Measurements from ENCODE around the gene IFT43.

The IFT43 gene

GRCh38 chr14:75985618-75986438 is at the start of gene IFT43:
TSS of gene IFT43 (plus strand) at chr14:75985763. CDS start at chr14:75985787, 24 bp downstream.
- DNase-seq (ENCODE audit: low read depth) = no peak

GRCh38 chr14:75939200-75939599 is 46.4 kb upstream of the IFT43 start:
- no peak for DNase-seq (ENCODE audit: low read depth)

DNA sequence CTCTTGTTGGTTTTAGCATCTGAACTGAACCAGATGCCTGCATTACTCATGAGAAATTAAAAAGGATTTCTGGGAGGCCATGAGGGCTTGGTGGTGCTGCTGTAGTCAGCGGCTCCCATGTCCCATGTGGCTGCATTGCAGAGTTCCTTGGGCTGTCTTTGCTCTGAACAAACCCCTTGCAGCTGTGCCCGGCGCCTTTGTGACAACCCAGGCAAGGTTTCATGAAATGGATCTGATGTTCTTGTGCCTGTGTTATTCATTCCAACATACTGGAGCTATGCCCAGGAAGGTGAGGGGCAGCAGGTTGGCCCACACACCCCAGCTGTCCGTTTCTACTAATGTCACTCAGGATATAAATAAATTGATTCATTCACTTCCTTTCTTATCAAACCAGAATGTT is 44.5 kb upstream of the IFT43 start:
- no peak for DNase-seq (ENCODE audit: low read depth)

- no peak for DNase-seq (ENCODE audit: low read depth)
Measured at GRCh38 chr14:75944607-75945241, 40.8 kb upstream of the IFT43 start.

- DNase-seq (ENCODE audit: low read depth) = no peak
Measured at GRCh38 chr14:75946785-75947184, 38.8 kb upstream of the IFT43 start.

- DNase-seq (ENCODE audit: low read depth) = no peak
Measured at GRCh38 chr14:75952489-75952888, 33.1 kb upstream of the IFT43 start.

GRCh38 chr14:75959031-75959430 is 26.5 kb upstream of the IFT43 start:
- DNase-seq (ENCODE audit: low read depth) = no peak

DNA sequence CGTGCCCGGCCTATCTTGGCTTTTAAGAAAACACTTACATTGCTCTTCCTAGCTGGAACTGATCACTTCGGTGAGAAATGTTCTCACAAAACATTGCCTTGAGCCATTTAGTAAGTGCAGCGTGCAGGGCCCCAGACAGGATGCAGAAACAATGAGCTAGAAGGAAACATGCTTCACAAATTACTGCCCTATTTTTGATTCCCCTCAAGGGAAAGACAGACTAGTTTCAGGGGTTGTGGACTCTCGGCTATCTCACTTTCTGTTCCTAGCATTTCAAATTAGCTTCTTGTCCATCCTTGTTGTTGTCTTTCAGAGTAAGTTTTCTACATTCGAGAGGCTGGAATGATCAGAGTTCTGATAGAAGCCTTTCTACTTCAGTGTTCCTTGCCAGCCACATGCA is 25.3 kb upstream of the IFT43 start:
- DNase-seq (ENCODE audit: low read depth) = no peak

GRCh38 chr14:75961662-75962061 is 23.9 kb upstream of the IFT43 start:
- no peak for DNase-seq (ENCODE audit: low read depth)

- DNase-seq (ENCODE audit: low read depth) = no peak
Measured at GRCh38 chr14:75967866-75968265, 17.7 kb upstream of the IFT43 start.

DNA sequence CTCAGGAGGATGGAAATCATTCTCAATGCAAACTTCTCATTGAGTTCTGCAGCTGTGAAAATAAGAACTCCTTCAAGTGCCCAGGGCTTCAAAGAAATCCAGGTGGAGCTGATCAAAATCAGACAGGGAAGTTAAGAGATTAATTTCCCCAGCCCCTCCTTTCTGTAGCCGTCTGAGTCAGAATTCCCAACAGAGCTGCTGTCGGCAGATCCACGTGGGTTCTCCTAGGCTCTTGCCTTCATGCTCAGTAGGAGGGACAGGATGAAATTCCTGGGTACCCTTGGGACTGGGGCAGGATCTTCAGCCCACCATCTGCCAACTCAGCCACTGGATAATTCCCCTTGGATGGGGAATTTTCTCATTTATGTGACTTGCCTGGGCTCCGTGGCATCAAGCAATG is 17.1 kb upstream of the IFT43 start:
- DNase-seq (ENCODE audit: low read depth) = no peak

GRCh38 chr14:75969126-75969525 is 16.4 kb upstream of the IFT43 start:
- no peak for DNase-seq (ENCODE audit: low read depth)

GRCh38 chr14:75969891-75970290 is 15.7 kb upstream of the IFT43 start:
- DNase-seq (ENCODE audit: low read depth) = no peak

GRCh38 chr14:75970989-75971388 is 14.6 kb upstream of the IFT43 start:
- no peak for DNase-seq (ENCODE audit: low read depth)

DNA sequence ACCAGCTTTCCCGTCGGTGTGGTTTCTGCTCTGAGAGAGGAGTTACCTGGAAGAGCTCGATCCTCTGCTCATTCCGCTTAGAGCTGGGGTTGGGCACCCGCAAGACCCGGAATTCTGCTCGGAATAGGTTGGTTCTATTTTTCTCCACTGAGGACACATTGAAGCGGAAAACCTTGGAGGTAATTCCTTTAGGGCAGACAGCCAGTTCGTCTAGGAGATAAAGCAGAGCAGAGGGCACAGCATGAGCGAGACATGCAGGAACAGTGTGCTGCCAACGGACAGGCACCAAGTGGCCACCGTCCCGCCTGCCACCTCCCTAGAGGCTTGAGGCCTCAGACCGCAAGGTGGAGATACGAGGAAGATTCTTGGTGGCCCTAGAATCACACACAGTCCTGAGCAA is 14.1 kb upstream of the IFT43 start:
- no peak for DNase-seq (ENCODE audit: low read depth)

DNA sequence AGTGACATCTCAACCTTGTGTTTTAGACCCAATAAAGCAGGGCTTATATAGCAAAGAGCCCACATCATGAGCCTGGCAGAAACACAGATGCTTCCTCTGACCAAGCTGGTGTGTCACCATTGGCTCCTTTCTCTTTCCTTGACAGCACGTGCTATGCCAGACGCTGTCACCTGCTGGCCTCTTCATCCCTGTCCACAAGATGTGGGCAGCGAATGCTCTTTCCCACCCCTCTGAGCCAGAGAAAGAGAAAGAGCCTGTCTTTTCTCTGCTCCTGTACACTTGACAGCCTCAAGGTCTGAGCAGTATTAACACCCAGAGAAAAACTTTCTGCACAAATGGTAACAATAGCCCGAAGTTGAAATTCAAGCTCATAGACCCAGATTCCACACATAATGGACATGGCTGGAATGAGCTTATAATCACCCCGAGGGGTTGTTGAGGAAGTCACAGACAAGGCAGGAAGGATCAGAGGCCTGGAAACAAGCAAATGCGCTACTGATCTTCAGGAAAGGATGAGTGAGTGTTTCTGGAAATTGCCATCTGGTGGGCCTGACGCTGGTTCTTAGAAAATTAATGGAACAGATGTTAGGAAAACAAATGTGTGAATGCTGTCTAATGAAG is 12.7 kb upstream of the IFT43 start:
- DNase-seq (ENCODE audit: low read depth) = no peak

- DNase-seq (ENCODE audit: low read depth) = no peak
Measured at GRCh38 chr14:75976826-75977581, 8.6 kb upstream of the IFT43 start.

DNA sequence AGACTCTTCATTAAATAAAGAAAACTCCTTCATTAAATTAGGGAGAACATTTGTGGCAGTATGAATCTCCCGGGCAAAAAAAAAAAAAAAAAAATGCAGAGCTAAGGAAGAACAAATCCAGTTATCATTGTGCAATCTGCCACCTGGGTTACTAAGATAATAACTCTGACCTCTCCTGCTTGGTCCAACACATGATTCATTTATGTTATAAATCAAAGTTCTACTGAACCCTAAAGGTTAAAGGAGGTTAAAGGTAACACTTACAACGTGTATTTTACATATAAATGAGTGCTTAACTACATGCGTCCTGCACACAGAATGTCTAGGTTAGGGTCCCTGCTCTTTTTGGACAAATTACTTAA is 8.0 kb upstream of the IFT43 start:
- no peak for DNase-seq (ENCODE audit: low read depth)

DNA sequence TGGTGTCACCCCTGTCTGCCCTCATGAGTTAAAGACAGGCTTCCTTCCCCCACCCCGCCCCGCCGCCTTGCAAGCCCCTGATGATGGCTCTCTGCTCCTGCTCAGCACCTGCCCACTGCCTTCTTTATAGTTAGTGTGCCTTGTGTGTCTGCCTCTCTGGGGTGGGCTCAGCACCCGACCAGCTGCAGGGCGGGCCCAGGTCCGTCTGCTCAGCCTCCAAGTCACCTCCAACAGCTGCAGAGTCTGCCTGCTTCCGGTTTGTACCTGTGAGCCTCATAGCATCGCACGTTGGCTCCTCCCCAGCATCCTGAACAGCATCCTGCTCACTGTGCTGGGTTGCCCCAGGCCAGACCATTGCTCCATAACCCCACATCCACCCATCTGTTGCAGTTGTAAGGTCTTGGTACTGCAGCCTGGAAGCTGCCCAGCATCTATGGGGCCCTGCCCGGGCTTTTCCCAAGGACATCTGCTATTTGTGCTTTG is 7.3 kb upstream of the IFT43 start:
- DNase-seq (ENCODE audit: low read depth) = no peak

GRCh38 chr14:75979071-75979571 is 6.4 kb upstream of the IFT43 start:
- DNase-seq (ENCODE audit: low read depth) = no peak

GRCh38 chr14:75979648-75980565 is 5.7 kb upstream of the IFT43 start:
- DNase-seq (ENCODE audit: low read depth) = no peak
